ENCODE measurements around the gene LIG1.
A peak's percentile ranks its signal among the peaks of the same experiment; 100 is the strongest.

Gene LIG1

GRCh38 chr19:48169939-48170803 is at the start of gene LIG1, which contains the start of gene ZSWIM9:
TSS of gene LIG1 (minus strand) at chr19:48170344. CDS start at chr19:48165566, 4,778 bp downstream.
TSS of gene ZSWIM9 (plus strand) at chr19:48170680. CDS start at chr19:48171803, 1,123 bp downstream.
- TF ChIP-seq CTCF (IDR thresholded peaks at IDR 0.05; ENCODE audit: control insufficient read depth, insufficient read depth, low read depth, low read length, missing control alignments) = no peak
- peak within 1 kb of the TSS; percentile 97 for H3K4me3 ChIP-seq (ENCODE audit: control insufficient read depth, low read depth, low read length)

GRCh38 chr19:48218997-48219396 is 48.9 kb upstream of the LIG1 start:
- no peak for DNase-seq (ENCODE audit: low read depth)
- H3K4me3 ChIP-seq (ENCODE audit: control insufficient read depth, low read depth, low read length) = no peak overlapping the region
- no peak for TF ChIP-seq CTCF (IDR thresholded peaks at IDR 0.05; ENCODE audit: control insufficient read depth, insufficient read depth, low read depth, low read length, missing control alignments)

More at GRCh38 chr19:48169939-48170803, at the start of gene LIG1, which contains the start of gene ZSWIM9:
- DNase-seq (ENCODE audit: low read depth) = peak; percentile 79

GRCh38 chr19:48216933-48217332 is 46.8 kb upstream of the LIG1 start:
- TF ChIP-seq CTCF (IDR thresholded peaks at IDR 0.05; ENCODE audit: control insufficient read depth, insufficient read depth, low read depth, low read length, missing control alignments) = no peak
- DNase-seq (ENCODE audit: low read depth) = no peak

GRCh38 chr19:48213959-48214358 is 43.8 kb upstream of the LIG1 start:
- H3K4me3 ChIP-seq (ENCODE audit: control insufficient read depth, low read depth, low read length) = no peak overlapping the region
- TF ChIP-seq CTCF (IDR thresholded peaks at IDR 0.05; ENCODE audit: control insufficient read depth, insufficient read depth, low read depth, low read length, missing control alignments) = no peak
- DNase-seq (ENCODE audit: low read depth) = no peak

More at GRCh38 chr19:48216933-48217332, 46.8 kb upstream of the LIG1 start:
- H3K4me3 ChIP-seq (ENCODE audit: control insufficient read depth, low read depth, low read length) = no peak overlapping the region

- no peak for DNase-seq (ENCODE audit: low read depth)
- no peak overlapping the region for H3K4me3 ChIP-seq (ENCODE audit: control insufficient read depth, low read depth, low read length)
- TF ChIP-seq CTCF (IDR thresholded peaks at IDR 0.05; ENCODE audit: control insufficient read depth, insufficient read depth, low read depth, low read length, missing control alignments) = no peak
Measured at GRCh38 chr19:48210005-48210404, 39.9 kb upstream of the LIG1 start.

GRCh38 chr19:48206397-48207093 is 36.4 kb upstream of the LIG1 start:
- DNase-seq (ENCODE audit: low read depth) = no peak
- no peak overlapping the region for H3K4me3 ChIP-seq (ENCODE audit: control insufficient read depth, low read depth, low read length)
- TF ChIP-seq CTCF (IDR thresholded peaks at IDR 0.05; ENCODE audit: control insufficient read depth, insufficient read depth, low read depth, low read length, missing control alignments) = no peak
